K562 (cell line): ENCODE data around the gene SPRED2. TPM values are rescaled to one million over a fixed set of nuclear protein-coding genes. Genes with fewer than 3 reads are reported as not detected.

Experiments used
- ATAC-seq: fragments of 200-7000 bp; cut with Tn5 transposase; 3 replicates; pipeline ENCODE4 v1.9.1; 2020; ENCODE audit warnings: moderate library complexity
- BruUV-seq: library from RNA; stranded (reverse); fragments of 400-500 nt; replicated peaks from 2 replicates; lab custom pipeline; 2021; lab: Mats Ljungman, UMichigan
- CTCF ChIA-PET: fragments of 300-600 bp; formaldehyde crosslinking; extraction: SDS; loops from one replicate; lab custom pipeline; 2021; ENCODE audit warnings: low intra/inter-chr PET ratio; lab: Yijun Ruan, JAX
- POLR2A ChIA-PET: fragments of 300-600, 350-650 bp; sonication (Branson Sonifier 250); formaldehyde crosslinking; extraction: SDS; loops from one replicate; lab custom pipeline; 2021; ENCODE audit warnings: antibody characterized with exemption, inconsistent platforms; lab: Yijun Ruan, JAX
- DNase-seq, 4 experiments: peaks; one replicate each; pipeline versions ENCODE4 v3.0.0 to v3.0.0-alpha.2; 2011 to 2018; ENCODE audit warnings: low spot score in 3 of 4, mixed read lengths in 3 of 4; ENCODE audit errors: extremely low read depth in 1 of 4
- FAIRE-seq: peaks from 2 replicates; lab custom pipeline; 2011; peaks lifted over from hg19 to GRCh38; lab: Jason Lieb, UNC
- H2AFZ ChIP-seq: 2 replicates; pipeline ENCODE4 v1.6.0; 2011; ENCODE audit warnings: low read depth, low read length, control low read depth, inconsistent platforms
- H3K27ac ChIP-seq: fragments of 200-600 bp; 3 replicates; pipeline ENCODE4 v1.8.0; 2011; ENCODE audit warnings: low read depth, mild to moderate bottlenecking, control low read depth, inconsistent platforms, low read length, moderate library complexity, mixed read lengths; ENCODE audit errors: extremely low read depth
- H3K27me3 ChIP-seq, 2 experiments: fragments of 300-600 bp in 1 of 2; 2 replicates in 1 of 2; 3 replicates in 1 of 2; pipeline versions ENCODE4 v1.6.0 to v1.8.0; 2011; ENCODE audit warnings: inconsistent platforms in 2 of 2, low read length in 2 of 2, mild to moderate bottlenecking in 1 of 2, mixed read lengths in 1 of 2, moderate library complexity in 1 of 2; ENCODE audit not compliant: control insufficient read depth in 2 of 2, insufficient read depth in 2 of 2
- H3K36me3 ChIP-seq: fragments of 300-600 bp; 3 replicates; pipeline ENCODE4 v1.8.0; 2011; ENCODE audit warnings: mild to moderate bottlenecking, low read length, inconsistent platforms; ENCODE audit not compliant: control insufficient read depth, insufficient read depth
- H3K4me1 ChIP-seq, 2 experiments: fragments of 200-600 bp in 1 of 2; replicated peaks in 1 of 2; 2 replicates in 1 of 2; 3 replicates in 1 of 2; pipeline versions ENCODE4 v1.5.1 to v1.8.0; 2011; ENCODE audit warnings: inconsistent platforms in 2 of 2, low read length in 2 of 2, mild to moderate bottlenecking in 1 of 2, mixed read lengths in 1 of 2, moderate library complexity in 1 of 2; ENCODE audit not compliant: control insufficient read depth in 2 of 2, insufficient read depth in 2 of 2
- H3K4me2 ChIP-seq: 2 replicates; pipeline ENCODE4 v1.6.1; 2011; ENCODE audit warnings: low read length, control low read depth, inconsistent platforms, mixed read lengths; ENCODE audit not compliant: insufficient read depth
- H3K4me3 ChIP-seq: fragments of 200-600 bp; sonication (generic), shearing (Covaris generic); 2 replicates; pipeline ENCODE4 v1.5.1; 2016; ENCODE audit warnings: control low read depth, inconsistent platforms
- H3K79me2 ChIP-seq: fragments of 200-600 bp; 3 replicates; pipeline ENCODE4 v1.8.0; 2011; ENCODE audit warnings: low read length, inconsistent platforms; ENCODE audit not compliant: control insufficient read depth, insufficient read depth
- H3K9ac ChIP-seq, 2 experiments: 2 replicates each; pipeline versions ENCODE4 v1.6.0 to v1.6.1; 2011; ENCODE audit warnings: low read depth in 2 of 2, low read length in 2 of 2, control low read depth in 1 of 2, inconsistent platforms in 1 of 2, mild to moderate bottlenecking in 1 of 2, mixed read lengths in 1 of 2; ENCODE audit not compliant: insufficient read depth in 1 of 2
- H3K9me1 ChIP-seq: one replicate; pipeline ENCODE4 v1.6.0; 2011; ENCODE audit warnings: inconsistent platforms, mild to moderate bottlenecking, low read length, moderate library complexity; ENCODE audit not compliant: control insufficient read depth, insufficient read depth
- H3K9me3 ChIP-seq: replicated peaks from 2 replicates; pipeline ENCODE4 v1.5.1; 2011; ENCODE audit warnings: low read depth, low read length, inconsistent platforms; ENCODE audit not compliant: control insufficient read depth, insufficient read depth
- H4K20me1 ChIP-seq: replicated peaks from 2 replicates; pipeline ENCODE4 v1.6.1; 2011; ENCODE audit warnings: low read length, inconsistent platforms, mixed read lengths; ENCODE audit not compliant: control insufficient read depth, insufficient read depth
- JUND ChIP-seq, 2 experiments: IDR thresholded peaks; 2 replicates in 1 of 2; 3 replicates in 1 of 2; pipeline ENCODE4 v1.6.1; 2011; ENCODE audit warnings: borderline replicate concordance in 2 of 2, low read depth in 2 of 2, low read length in 2 of 2, improper control_type of control experiment in 1 of 2, missing biosample characterization in 1 of 2, missing genetic modification characterization in 1 of 2, missing genetic modification reagents in 1 of 2
- PML ChIP-seq: IDR thresholded peaks from 2 replicates; pipeline ENCODE4 v1.6.1; 2012; ENCODE audit warnings: low read length, inconsistent platforms
- in situ Hi-C: fragments of 300-500 bp; cut with MboI; formaldehyde crosslinking; loops from 4 replicates; pipeline ENCODE4 v1.15.0; 2018; ENCODE audit warnings: inconsistent platforms, mixed read lengths
- intact Hi-C: fragments of 100-400 bp; cut with micrococcal nuclease; formaldehyde crosslinking; loops from 2 replicates; pipeline ENCODE4 v1.14.2; 2022
- polyA plus RNA-seq, 8 experiments: library from polyadenylated mRNA; depleted of rRNA in 4 of 8; stranded (reverse) in 5 of 8; unstranded in 3 of 8; fragments of >200 nt; fragmentation: Nextera tagmentation in 2 of 8; fragmentation: Illumina TruSeq in 1 of 8; extraction: Ambion mirVana in 2 of 8; extraction: Trizol in 1 of 8; gene quantifications; 2 replicates each; pipeline versions ENCODE4 v1.2.1 to v1.2.3, GENCODE V29; 2011 to 2014; ENCODE audit warnings: inconsistent platforms in 1 of 8, missing spikeins in 1 of 8
- total RNA-seq, 7 experiments: library from RNA; depleted of rRNA in 6 of 7; stranded (reverse); fragments of >200 nt in 6 of 7; fragmentation: Illumina TruSeq in 2 of 7; extraction: Trizol in 2 of 7; gene quantifications; 2 replicates each; pipeline versions ENCODE4 v1.2.1 to v1.2.3, GENCODE V29; 2011 to 2021; ENCODE audit warnings: low replicate concordance in 1 of 7

Gene SPRED2
- total and polyA plus RNA-seq, 9 of the 15 experiments (the other 6 are each of a cell fraction or from before 2014, with no cell fraction given) = 4.6 to 50.8 (median 14.1) TPM

- in situ Hi-C loops = no loop called here
- no peak for TF ChIP-seq JUND (IDR thresholded peaks at IDR 0.05; ENCODE audit: borderline replicate concordance, low read depth, low read length)
- TF ChIP-seq JUND (tag; IDR thresholded peaks at IDR 0.05; ENCODE audit: borderline replicate concordance, low read depth, low read length) = no peak
- TF ChIP-seq PML = 0 out of 2 replicates have a peak, but pooled peaks have one; percentile 3
- Histone ChIP-seq H3K9me1 (no peaks in the 10 kb centered on the region), H2AFZ (no peak overlapping the region), H3K27me3 (no peaks in the 10 kb centered on the region), H3K27ac (no peak overlapping the region), H3K9ac (no peak overlapping the region), H4K20me1 (no peaks in the 10 kb centered on the region; the same call in 1 of the 2 replicates), H3K36me3 (peaks cover 85% of the 10 kb centered on the region), H3K9me3 (no peaks in the 10 kb centered on the region), H3K4me3 (no peak overlapping the region), H3K4me2 (no peak overlapping the region), H3K79me2 (0 out of 3 replicates have a peak, but pooled peaks cover 11% of the 10 kb centered on the region), H3K4me1 (no peaks in the 10 kb centered on the region; a peak in 1 of 5 replicates)
- CTCF ChIA-PET = interaction anchor here (0.9 to 2.3 kb wide), 4 partner anchors 85 to 307 kb away, joined by 3 to 15 read pairs (median 8); no protein-coding TSS in a partner anchor
- intact Hi-C loops = loop anchor here (1.0 to 5.0 kb wide), 4 partner anchors 117 to 308 kb away; no protein-coding TSS in a partner anchor
- DNase-seq = no peak
- POLR2A ChIA-PET = interaction anchor here (0.6 kb wide), 1 partner anchor 170 kb away, joined by 3 read pairs; no protein-coding TSS in a partner anchor
- no TSS peak for BruUV-seq
- FAIRE-seq = peak; percentile 26
- no peak for ATAC-seq
Observed at GRCh38 chr2:65265671-65266045, 166.7 kb downstream of the SPRED2 start.
